Activated CD8-positive, alpha-beta memory T cell treated with anti-CD3 and anti-CD28 coated beads, Interleukin-2, amount 50 U/mL, for 24 hours (primary cell): ENCODE results near the gene TMEM123.
"Not testable (repeated sequence)": the region's sequence is repeated elsewhere in the genome, so short reads cannot be mapped to it uniquely, and the experiment has no call there.

Experiments
- DNase-seq: peaks from one replicate; pipeline ENCODE4 v3.0.0-alpha.2; 2020; ENCODE audit errors: extremely low read depth

TMEM123 gene

DNA sequence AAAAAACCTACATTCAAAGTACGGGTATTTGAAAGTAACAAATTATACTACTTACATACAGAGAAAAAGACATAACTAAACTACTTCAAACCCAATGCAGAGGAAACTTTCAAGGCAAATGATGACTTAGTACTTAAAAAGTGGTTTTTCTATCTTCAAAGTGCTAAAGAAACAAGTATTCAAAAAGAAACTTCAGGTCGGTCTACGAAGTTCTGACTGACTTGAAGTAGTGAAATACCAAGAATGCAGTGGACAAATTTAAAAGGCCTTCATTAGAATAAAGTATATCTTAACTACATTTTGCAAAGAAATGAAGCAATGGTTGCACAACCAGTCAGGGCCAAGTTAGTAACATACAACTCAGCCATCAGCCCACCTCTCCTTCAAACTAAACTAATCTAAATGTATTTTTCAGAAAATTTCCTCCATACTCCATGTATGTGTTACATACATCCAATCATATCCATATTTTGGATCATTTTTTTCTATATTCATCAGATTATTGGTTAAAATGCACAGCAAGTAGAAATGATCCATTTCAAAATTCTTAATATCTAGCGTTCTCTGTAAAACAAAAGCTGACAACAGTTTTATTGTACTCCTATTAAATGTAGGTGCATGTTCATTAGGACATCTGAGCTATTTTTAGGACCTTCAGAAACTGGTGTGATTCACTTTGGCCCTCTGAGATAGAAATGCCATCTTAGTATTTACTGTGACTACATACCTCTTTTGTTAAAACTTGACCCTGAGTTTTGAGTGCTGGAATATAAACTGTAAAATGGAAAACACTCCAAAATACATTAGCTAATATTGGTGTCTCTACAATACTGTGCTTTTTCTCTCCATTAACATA lies 55.6 kb downstream of the TMEM123 start:
- DNase-seq: no peak

DNA sequence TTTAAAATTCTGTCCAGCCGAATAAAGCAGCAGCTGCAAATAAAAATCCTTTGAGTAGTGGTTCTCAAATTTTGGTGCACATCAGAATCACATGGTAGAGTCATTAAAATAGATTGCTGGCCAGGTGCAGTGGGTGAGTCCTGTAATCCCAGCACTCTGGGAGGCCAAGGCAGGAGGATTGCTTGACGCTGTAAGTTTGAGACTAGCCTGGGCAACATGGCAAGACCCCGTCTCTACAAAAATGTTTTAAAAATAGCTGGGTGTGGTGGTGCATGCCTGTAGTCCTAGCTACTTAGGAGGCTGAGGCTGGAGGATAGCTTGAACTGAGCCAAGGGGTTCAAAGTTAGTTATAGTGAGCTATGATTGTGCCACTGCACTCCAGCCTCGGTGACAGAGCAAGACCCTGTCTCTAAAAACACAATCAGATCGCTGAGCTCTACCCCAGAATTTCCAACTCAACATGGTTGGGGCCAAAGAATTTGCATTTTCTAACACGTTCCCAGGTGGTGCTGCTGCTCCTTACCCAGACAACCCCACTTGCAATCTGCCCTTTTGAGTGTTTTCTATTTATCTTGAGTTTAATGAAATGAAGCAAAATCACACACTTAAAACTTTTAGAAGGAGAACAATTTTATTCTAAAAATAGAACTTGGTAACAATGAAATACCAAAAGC lies 56.7 kb downstream of the TMEM123 start:
- no peak for DNase-seq

DNA sequence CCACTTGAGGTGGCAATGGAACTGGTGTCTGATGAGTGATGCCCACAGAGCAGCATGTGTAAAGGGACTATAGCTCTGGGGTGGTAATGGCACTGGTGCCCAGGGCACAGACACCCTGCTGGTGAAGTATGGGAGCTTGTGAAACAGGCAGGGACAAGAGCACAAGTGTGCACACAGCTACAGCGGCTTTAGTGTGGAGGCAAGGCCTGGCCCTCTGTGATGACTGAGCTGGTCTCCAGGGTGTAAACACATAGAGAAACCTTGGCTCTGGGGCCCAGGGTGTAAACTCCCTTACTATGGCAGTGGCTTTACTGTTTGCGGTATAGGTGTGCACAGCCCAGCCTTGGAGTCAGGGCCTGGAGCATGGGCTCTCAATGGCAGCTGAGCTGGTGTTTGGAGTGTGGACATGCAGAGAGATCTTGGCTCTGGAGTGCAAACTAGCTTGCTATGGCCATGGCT lies 59.3 kb downstream of the TMEM123 start:
- no peak for DNase-seq

DNA sequence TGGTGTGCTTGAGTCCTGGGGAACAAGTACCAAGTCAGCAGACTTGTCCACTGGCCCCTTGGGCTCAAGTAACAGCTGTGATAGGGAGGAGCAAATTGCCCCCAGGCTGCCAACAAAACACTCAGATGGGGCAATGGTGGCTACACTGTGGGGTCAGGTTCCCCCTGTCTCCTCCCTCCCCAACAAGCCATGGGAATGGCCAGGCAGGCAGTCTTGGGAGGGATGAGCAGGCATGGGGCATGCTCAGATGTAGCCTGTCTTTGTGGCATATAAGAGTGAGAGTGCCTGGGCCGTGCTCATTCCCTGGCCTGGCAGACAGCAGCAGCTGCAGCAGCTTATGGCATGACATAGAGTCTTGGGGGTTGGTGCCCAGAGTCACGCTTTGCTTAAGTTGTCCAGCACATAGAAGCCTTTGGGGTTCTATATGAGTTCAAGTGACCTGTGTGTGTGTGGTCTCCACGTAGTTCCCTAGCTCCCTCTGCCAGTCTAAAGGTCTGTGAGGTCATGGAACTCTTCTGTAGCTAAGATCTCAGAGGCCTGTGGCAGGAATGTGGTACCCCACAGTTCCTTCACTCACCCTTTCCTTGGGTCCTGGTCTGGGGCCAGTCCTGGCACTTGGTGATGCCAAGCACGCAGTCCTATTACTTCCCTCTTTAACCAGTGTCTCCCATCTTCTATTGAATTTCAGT lies 60.9 kb downstream of the TMEM123 start:
- no peak for DNase-seq

DNA sequence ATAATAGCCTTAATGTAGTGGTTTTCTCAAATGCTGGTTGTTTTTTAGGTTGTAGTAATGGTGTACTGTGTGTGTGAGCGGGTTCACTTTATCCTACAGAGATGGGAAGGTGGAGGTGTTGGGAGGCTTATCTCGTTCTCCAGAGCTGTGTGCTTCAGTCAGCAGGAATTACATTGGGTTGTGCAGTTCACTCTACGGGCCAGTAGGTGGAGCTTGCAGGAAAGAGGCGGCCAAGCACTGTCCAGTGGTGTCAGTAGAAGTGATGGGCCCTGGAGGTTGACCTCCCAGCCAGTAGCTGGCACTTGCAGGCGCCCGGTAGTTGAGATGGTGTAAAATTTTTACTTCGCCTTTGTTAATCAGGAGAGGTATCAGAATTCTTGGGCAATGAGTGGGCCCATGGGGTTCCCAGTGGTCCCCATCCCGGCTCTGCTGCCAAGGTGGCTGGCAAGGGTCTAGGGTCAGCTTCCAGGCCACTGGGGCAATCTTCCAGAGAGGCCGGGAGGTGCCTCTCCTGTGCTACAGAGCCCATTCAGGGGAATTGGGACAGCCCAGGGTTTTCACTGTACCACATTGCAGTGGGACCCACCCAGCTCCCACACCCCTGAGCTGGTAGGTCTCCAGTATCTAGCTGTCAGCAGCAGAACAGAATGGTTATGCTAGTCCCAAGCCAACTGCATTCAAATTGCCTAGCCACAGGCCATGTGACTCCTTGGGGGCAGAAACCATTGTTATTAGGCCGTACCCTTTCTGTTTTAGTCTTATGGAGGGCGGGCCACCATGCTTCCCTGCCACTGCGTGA lies 61.7 kb downstream of the TMEM123 start:
- no peak for DNase-seq

DNA sequence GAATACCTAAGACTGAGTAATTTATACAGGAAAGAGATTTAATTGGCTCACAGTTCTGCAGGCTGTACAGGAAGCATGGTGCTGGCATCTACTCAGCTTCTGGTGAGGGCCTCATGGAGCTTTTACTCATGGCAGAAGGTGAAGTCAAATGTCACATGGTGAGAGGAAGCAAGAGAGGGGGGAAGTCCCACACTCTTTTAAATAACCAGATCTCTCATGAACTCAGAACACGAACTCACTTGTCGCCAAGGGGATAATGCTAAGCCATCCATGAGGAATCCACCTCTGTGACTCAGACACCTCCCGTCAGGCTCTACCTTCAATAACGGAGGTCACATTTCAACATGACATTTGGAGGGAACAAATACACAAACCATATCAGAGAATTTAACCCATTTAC lies 63.3 kb downstream of the TMEM123 start:
- DNase-seq: no peak

DNA sequence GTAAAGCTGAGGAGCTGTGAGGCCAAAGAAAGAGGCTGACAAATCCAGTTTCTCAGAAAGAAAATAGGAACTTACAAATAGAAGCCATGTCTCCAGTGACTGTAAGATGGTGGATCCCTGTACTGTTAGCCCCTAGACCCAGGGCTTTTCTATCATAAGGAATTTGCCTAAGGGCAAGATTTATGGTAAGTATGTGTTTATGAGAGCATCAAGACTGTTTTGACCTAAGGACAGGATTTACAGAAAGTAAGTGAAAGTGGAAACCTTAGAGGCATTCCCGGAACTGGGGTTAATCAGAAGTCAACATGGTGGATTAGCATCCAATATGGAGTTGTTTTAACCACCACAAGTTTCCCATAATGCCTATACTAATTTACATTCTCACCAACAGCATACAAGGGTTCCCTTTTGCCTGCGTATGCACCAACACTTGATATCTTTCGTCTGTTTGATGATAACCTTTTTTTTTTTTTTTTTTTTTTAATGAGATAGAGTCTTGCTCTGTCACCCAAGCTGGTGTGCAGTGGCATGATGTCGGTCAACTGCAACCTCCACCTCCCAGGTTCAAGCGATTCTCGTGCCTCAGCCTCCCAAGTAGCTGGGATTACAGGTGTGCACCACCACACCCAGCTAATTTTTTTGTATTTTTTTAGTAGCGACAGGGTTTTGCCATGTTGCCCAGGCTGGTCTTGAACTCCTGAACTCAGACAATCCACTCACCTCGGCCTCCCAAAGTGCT lies 65.4 kb downstream of the TMEM123 start:
- no peak for DNase-seq

DNA sequence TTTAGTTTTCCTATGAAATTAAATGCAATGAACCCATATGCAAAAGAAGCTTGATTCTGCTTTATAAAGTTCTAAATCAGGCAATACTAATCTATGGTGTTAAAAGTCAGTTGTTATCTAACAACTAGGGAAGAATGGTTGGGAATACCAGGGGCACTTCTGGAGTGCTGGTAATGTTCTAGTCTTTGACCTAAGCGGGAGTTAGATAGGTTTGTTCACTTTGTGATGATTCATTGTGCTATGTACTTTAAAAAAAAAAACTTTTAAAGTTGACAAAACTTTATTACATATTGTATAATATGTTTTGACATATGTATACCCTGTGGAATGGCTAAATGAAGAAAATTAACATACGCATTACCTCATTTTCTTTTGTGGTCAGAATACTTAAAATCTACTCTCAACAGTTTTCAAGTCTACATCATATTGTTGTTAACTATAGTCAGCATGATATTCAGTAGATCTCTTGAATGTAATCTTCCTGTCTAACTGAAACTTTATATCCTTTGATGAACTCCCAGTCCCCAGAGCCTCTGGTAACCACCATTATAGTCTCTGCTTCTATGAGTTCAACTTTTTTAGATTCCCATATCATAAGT lies 66.3 kb downstream of the TMEM123 start:
- no peak for DNase-seq

DNA sequence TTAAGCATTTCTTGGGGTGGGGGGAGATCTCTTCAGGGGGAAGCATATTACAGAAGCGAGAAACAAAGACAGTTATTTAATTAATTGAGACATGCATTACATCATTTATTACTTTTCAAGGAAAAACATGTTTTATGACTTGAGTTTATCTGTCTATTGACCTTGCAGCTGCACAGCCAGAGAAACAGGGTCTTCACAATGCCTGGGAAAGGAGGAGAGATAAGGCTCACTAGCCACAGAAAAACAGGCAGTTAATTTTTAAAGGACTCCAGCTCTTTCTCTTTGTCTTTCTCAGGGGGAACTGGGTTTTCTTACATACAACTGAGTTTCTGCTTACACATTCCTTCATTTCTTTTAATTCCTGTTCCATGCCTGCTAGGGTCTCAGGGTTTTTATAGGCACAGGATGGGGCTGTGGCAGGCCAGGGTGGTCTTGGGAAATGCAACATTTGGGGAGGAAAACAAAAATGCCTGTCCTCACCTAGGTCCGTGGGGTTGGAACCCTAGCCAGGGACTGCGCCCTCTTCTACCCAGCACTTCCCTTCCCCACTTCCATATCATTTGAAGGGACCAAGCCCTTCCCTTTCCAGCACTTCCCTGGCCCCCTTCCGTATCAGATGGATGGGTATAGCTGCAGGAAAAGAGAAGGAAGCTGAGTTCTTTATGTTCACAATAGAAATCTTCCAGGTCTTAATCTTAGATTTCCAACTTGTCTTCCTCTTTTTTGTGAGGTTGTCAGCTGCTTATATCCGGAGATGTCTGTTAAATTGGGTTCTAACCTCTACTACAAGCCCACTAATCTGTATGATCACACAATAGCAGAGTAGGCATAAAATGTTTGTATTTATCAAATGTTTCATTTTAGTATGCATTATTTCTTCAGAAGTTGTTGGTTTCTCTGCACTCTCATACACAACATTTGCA lies 67.2 kb downstream of the TMEM123 start:
- no peak for DNase-seq

DNA sequence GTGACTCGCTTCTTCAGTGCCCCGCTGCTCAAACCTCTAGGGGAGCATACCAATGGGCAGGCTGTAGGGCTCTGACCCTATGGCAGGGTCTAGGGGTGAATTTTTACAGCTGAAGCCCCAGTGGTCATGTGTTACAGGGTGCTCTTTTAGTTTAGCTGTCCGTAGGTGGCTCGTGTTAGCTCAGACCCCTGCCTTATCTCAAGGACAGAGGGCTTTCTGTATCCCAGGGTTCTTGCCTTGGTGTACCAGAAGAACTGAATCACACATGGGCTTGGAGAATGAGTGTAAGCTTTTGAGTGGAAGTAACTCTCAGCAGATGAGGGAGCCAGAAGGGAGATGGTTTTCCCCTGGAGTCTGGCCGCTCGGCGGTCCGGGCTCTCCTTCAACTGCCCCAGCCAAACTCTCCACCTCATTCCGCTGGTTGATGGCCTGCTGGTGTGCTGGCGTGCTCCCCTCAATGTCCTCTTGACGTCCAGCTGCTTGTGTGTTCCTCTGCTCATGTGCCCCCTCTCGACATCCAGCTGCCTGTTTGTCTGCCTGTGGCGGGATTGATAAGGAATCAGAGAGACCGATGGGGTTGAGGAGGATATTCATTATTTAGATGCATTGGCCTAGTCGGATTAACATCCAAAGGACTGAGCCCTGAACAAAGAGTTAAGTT lies 68.0 kb downstream of the TMEM123 start:
- no peak for DNase-seq

DNA sequence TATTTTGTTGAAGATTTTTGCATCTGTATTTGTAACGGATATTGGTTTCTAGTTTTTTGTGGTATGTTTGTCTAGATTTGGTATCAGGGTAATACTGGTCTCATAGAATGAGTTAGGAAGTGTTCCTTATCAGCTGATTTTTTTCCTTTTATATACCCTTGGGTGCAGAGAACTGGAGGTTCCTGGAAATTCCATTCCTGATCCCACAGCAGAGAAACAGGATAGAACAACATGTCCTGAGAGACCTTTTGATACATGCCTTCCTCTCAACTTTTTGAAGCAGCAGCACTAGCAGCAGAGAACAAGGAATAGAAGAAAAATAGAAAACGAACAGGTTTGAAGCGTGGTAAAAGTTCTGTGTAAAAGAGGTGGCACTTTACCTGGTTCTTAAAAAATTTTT lies 68.7 kb downstream of the TMEM123 start:
- DNase-seq: no peak

DNA sequence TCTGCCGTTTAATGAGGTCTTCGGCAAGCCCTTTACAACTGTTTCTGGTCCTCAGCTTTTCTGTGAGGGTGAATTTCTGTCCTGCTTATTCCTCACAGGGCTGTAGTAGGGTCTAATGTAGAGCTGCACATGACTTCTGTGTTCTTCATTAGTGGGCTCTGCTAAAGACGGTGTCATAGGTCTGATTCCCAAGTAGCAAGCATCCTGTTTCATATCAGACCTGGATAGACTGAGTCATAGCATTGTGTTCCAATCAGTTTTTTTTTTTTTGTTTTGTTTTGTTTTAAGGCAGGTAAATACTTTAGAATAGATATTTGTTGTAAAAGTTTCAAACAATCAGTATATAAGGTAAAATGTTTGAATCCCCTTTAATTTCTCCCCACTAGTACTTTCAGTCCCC lies 70.2 kb downstream of the TMEM123 start:
- no peak for DNase-seq

DNA sequence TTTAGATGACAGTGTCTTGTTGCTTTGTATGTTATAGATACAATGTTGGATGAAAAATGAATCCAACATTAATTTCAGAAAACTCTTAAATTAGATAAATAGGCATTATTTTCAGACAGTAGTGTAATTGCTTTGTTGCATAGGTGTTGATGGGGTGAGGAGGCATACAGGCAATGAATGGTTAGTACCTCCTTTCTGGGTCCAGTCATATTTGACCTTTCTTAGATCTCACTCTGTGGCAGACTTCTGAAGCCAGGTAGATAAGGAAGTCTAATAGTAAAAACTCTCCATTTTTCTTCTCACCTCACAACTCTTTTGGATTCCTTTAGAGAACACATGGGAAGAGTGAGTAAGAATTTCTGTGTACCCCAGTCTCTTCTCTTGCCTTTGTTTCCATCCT lies 73.7 kb downstream of the TMEM123 start:
- DNase-seq: no peak

DNA sequence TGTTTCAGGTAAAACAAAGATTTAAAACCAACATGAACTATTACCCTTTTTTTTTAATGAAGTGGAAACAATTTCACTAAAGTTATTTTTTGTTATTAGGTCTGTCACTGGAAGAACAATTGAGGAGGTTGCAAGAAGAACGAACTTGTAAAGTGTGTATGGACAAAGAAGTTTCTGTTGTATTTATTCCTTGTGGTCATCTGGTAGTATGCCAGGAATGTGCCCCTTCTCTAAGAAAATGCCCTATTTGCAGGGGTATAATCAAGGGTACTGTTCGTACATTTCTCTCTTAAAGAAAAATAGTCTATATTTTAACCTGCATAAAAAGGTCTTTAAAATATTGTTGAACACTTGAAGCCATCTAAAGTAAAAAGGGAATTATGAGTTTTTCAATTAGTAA lies 74.7 kb downstream of the TMEM123 start:
- DNase-seq: no peak

DNA sequence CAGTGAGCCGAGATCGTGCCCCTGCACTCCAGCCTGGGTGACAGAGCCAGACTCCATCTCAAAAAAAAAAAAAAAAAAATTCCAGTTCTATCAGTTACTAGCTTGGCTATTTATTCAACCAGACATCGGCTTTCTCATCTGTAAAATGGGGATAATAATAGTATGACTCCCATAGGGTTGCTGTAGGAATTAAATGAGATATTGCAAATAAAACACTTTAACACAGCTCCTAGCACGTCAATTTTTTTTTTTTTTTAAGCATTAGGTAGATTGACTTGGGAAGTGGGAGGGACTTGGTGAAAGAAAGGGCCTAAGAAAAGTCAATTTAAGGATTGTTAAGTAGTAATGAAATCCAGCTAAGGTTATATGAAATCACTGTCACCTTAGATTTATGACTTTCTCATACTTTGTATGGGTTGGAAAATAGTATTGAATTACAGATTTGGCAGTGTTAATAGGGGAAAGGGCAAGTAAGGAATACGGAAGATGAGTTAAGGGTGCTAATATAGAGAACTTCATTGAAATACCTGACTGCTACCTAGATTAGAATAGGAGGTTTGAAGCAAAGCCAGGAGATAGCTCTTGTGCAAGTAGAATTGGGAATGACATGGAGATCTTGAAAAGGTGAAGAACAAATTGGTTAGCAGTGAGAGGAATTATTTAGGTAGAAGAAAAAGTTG lies 76.7 kb downstream of the TMEM123 start:
- no peak for DNase-seq

DNA sequence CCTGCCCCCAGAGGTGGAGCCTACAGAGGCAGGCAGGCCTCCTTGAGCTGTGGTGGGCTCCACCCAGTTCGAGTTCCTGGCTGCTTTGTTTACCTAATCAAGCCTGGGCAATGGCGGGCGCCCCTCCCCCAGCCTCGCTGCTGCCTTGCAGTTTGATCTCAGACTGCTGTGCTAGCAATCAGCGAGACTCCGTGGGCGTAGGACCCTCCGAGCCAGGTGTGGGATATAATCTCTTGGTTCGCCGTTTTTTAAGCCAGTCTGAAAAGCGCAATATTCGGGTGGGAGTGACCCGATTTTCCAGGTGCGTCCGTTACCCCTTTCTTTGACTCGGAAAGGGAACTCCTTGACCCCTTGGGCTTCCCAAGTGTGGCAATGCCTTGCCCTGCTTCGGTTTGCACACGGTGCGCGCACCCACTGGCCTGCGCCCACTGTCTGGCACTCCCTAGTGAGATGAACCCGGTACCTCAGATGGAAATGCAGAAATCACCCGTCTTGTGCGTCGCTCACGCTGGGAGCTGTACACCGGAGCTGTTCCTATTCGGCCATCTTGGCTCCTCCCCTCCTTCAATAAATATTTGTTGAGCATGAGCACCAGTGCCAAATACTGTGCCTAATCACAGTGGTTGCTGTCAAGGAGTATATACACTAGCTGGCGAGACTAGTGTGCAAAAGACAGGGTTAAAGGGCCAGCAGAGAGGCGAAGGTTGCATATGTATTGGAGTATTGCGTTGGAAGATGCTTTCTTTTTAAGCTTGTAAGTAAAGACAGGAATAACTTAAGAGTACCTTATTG lies 77.7 kb downstream of the TMEM123 start:
- DNase-seq: not testable (repeated sequence)

DNA sequence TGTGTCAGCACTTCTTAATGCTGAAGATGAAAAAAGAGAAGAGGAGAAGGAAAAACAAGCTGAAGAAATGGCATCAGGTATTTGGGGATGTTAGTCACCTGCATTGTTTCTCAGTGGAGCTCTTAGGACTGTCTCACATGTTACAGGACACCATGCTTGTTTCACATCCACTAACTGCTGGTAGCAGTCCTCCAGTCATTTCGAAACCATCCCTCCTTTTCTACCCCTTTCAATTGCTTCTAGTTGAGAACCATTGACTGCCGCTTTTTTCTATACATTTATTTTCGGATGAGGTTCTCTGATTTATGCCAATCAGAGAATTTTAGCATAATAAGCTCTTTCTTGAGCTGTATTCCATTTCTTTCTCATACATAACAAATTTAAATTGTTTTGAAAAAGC lies 84.1 kb downstream of the TMEM123 start:
- DNase-seq: no peak

DNA sequence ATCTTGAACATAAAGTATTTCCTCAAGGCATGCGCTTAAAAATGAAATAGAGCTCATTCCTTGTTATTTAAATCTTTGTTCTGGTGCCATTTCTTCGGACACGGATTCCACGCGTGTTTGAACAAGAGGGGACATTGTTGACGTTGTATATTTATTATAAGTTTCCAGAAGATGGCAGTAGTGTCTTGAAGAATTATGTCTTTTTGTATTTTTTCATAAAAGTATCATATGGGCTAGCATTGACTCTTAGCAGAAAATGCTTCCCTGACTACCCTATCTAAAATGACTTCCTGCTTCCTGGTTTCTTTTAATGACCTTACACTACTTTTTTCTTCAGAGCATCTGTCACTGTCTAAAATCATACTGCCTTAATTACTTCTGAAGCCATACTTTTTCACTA lies 85.2 kb downstream of the TMEM123 start:
- DNase-seq: no peak
